ENCODE data around the gene ABCF3. TPM values are rescaled to one million over a fixed set of nuclear protein-coding genes. Genes with fewer than 3 reads are reported as not detected.

ABCF3 gene
- total RNA-seq, 1 donor from 2014 or later, result 60.5 TPM

DNA sequence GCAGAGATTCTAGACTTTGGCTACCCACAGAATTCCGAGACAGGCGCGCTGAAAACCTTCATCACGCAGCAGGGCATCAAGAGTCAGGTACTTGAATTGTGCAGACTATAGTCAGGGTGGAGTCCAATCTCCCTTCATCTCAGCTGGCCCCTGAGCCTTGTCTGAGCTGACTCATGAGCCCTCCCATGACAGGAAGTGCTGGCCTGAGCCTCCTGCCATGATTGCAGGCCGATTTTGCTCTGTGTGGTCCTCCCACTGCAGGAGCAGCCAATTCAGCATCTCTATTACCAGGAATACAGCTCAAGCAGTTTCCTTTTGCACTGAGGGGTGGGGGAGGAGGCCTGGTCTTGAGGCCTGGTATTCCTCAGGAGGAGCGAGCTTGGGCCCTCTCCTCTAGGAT lies 5.8 kb upstream of the ABCF3 start:
- Mint-ChIP-seq H3K4me3 (ENCODE audit: unreplicated experiment) (no peak overlapping the region), H3K36me3 (ENCODE audit: unreplicated experiment) (peaks cover 43% of the 10 kb centered on the region), H3K27me3 (ENCODE audit: unreplicated experiment) (no peaks in the 10 kb centered on the region), H3K9me3 (ENCODE audit: unreplicated experiment) (no peaks in the 10 kb centered on the region), H3K27ac (ENCODE audit: unreplicated experiment) (no peak overlapping the region), H3K4me1 (ENCODE audit: unreplicated experiment) (peaks cover 37% of the 10 kb centered on the region)
- DNase-seq (ENCODE audit: extremely low spot score, unreplicated experiment), result no peak
- TF ChIP-seq, protein P1, sequence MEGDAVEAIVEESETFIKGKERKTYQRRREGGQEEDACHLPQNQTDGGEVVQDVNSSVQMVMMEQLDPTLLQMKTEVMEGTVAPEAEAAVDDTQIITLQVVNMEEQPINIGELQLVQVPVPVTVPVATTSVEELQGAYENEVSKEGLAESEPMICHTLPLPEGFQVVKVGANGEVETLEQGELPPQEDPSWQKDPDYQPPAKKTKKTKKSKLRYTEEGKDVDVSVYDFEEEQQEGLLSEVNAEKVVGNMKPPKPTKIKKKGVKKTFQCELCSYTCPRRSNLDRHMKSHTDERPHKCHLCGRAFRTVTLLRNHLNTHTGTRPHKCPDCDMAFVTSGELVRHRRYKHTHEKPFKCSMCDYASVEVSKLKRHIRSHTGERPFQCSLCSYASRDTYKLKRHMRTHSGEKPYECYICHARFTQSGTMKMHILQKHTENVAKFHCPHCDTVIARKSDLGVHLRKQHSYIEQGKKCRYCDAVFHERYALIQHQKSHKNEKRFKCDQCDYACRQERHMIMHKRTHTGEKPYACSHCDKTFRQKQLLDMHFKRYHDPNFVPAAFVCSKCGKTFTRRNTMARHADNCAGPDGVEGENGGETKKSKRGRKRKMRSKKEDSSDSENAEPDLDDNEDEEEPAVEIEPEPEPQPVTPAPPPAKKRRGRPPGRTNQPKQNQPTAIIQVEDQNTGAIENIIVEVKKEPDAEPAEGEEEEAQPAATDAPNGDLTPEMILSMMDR (IDR thresholded peaks at IDR 0.05), result no peak

DNA sequence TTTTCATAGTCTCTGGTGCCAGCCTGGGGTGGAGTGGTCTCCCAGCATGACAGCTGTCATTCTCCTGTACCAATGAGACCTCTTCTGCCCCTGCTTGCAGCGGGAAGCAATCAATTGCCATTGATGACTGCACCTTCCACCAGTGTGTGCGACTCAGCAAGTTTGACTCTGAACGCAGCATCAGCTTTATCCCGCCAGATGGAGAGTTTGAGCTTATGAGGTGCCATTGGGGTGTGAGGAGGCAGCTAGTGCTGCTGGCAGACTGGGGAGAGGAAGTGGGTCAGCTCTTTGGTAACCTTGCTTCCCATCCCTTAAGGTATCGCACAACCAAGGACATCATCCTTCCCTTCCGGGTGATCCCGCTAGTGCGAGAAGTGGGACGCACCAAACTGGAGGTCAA lies 4.4 kb upstream of the ABCF3 start:
- H3K9me3 Mint-ChIP-seq (ENCODE audit: unreplicated experiment), result no peaks in the 10 kb centered on the region
- H3K4me1 Mint-ChIP-seq (ENCODE audit: unreplicated experiment), result peaks cover 33% of the 10 kb centered on the region
- peak overlapping the region; percentile 31 for H3K27ac Mint-ChIP-seq (ENCODE audit: unreplicated experiment)
- H3K36me3 Mint-ChIP-seq (ENCODE audit: unreplicated experiment), result peaks cover 43% of the 10 kb centered on the region
- TF ChIP-seq, protein P1 (IDR thresholded peaks at IDR 0.05), result no peak
- no peak for DNase-seq (ENCODE audit: extremely low spot score, unreplicated experiment)
- no peaks in the 10 kb centered on the region for H3K27me3 Mint-ChIP-seq (ENCODE audit: unreplicated experiment)
- no peak overlapping the region for H3K4me3 Mint-ChIP-seq (ENCODE audit: unreplicated experiment)

GRCh38 chr3:184183679-184184078 lies 2.3 kb upstream of the ABCF3 start:
- no peak overlapping the region for H3K4me3 Mint-ChIP-seq (ENCODE audit: unreplicated experiment)
- DNase-seq (ENCODE audit: extremely low spot score, unreplicated experiment), result no peak
- H3K36me3 Mint-ChIP-seq (ENCODE audit: unreplicated experiment), result peaks cover 39% of the 10 kb centered on the region
- peak overlapping the region; percentile 32 for H3K27ac Mint-ChIP-seq (ENCODE audit: unreplicated experiment)
- no peaks in the 10 kb centered on the region for H3K27me3 Mint-ChIP-seq (ENCODE audit: unreplicated experiment)
- peaks cover 30% of the 10 kb centered on the region for H3K4me1 Mint-ChIP-seq (ENCODE audit: unreplicated experiment)
- TF ChIP-seq, protein P1 (IDR thresholded peaks at IDR 0.05), result no peak
- H3K9me3 Mint-ChIP-seq (ENCODE audit: unreplicated experiment), result no peaks in the 10 kb centered on the region

- DNase-seq (ENCODE audit: extremely low spot score, unreplicated experiment), result no peak
- Mint-ChIP-seq H3K36me3 (ENCODE audit: unreplicated experiment) (peaks cover 36% of the 10 kb centered on the region), H3K9me3 (ENCODE audit: unreplicated experiment) (no peaks in the 10 kb centered on the region), H3K27me3 (ENCODE audit: unreplicated experiment) (no peaks in the 10 kb centered on the region), H3K4me1 (ENCODE audit: unreplicated experiment) (peaks cover 30% of the 10 kb centered on the region), H3K4me3 (ENCODE audit: unreplicated experiment) (peak overlapping the region; percentile 98), H3K27ac (ENCODE audit: unreplicated experiment) (peak overlapping the region; percentile 98)
- TF ChIP-seq, protein P1 (IDR thresholded peaks at IDR 0.05), result no peak
Measured at GRCh38 chr3:184184546-184185230, 1.3 kb upstream of the ABCF3 start.

GRCh38 chr3:184185461-184186183 lies 377 bp upstream of the ABCF3 start:
- peak; percentile 100 for DNase-seq (ENCODE audit: extremely low spot score, unreplicated experiment)
- Mint-ChIP-seq H3K27ac (ENCODE audit: unreplicated experiment) (peak overlapping the region; percentile 98), H3K4me3 (ENCODE audit: unreplicated experiment) (peak overlapping the region; percentile 98), H3K4me1 (ENCODE audit: unreplicated experiment) (peaks cover 30% of the 10 kb centered on the region), H3K9me3 (ENCODE audit: unreplicated experiment) (no peaks in the 10 kb centered on the region), H3K36me3 (ENCODE audit: unreplicated experiment) (peaks cover 34% of the 10 kb centered on the region), H3K27me3 (ENCODE audit: unreplicated experiment) (no peaks in the 10 kb centered on the region)
- TF ChIP-seq, protein P1 (IDR thresholded peaks at IDR 0.05), result no peak

Data from osteocyte (in vitro differentiated cells).